ENCODE data around the gene IL27RA. TPM values are rescaled to one million over a fixed set of nuclear protein-coding genes. Genes with fewer than 3 reads are reported as not detected.

Gene IL27RA
- total RNA-seq, 1 experiment from 2014 or later = 6.0 TPM

DNA sequence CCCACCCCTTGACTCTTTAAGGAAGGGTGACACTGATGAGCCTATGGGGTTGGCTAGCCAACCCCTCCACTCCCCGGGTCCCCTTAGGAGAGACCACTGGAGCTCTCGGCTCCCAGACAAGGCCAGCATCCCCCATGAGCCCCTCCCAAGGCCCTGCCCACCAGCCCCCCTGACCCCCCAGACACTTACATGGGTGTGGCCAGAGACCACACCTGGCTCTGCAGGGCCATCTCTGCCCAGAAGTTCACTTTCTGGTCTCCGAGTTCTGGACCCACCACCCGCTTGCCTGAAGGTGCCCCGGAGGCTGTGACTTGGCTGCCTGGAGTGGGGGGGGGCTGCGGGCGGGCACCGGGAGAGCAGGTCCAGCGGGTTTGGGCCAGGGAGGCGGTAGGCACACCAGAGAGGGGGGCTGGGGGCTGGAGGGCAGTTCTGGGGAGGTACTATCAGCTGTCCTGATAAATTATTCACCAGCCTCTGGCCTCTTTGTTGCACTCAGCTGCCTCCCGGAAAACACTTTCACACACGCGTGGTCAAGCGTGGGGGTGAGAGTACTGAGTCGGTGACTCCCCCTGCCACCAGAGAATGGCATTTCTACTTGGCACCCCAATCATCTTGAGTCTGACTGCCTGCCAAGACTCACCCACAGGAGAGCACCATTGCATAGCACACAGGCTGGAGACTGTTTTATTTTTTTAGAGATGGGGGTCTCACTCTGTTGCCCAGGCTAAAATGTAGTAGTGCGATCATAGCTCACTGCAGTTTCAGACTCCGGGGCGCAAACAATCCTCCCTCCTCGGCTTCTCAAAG lies 30.4 kb downstream of the IL27RA start, which contains the start of gene PALM3:
TSS of gene PALM3 (minus strand) at position 326 of the 807 bp plus-strand sequence. CDS start at position 230, 96 bp downstream.
- Histone ChIP-seq H3K27ac (ENCODE audit: low read depth, low read length, poor library complexity, severe bottlenecking) (no peak within 1 kb of the TSS), H3K4me3 (ENCODE audit: low read depth, low read length, poor library complexity, severe bottlenecking) (no peak within 1 kb of the TSS), H3K36me3 (ENCODE audit: insufficient read depth, low read length, poor library complexity, severe bottlenecking) (no peaks in the 10 kb centered on the region), H3K9me3 (ENCODE audit: low read depth, low read length, poor library complexity, severe bottlenecking) (no peaks in the 10 kb centered on the region), H3K27me3 (replicated peaks; ENCODE audit: insufficient read depth, low read depth, low read length, poor library complexity) (no peaks in the 10 kb centered on the region), H3K4me1 (ENCODE audit: insufficient read depth, low read length, poor library complexity, severe bottlenecking) (peaks cover 12% of the 10 kb centered on the region)
- ChIA-PET CTCF (interaction anchor here (1.5 kb wide), 1 partner anchor 9 kb away, joined by 3 read pairs; no protein-coding TSS in a partner anchor), POLR2A (ENCODE audit: low non-redundant PET) (no interaction called here)
- intact Hi-C loops (cut with micrococcal nuclease; ENCODE audit: unreplicated experiment) = no loop called here
- no TSS peak for BruUV-seq (replicated peaks)
- TF ChIP-seq EZH2 (IDR thresholded peaks at IDR 0.05; ENCODE audit: borderline replicate concordance, low read depth, low read length, poor library complexity, severe bottlenecking) = no peak
- TF ChIP-seq, protein P1, sequence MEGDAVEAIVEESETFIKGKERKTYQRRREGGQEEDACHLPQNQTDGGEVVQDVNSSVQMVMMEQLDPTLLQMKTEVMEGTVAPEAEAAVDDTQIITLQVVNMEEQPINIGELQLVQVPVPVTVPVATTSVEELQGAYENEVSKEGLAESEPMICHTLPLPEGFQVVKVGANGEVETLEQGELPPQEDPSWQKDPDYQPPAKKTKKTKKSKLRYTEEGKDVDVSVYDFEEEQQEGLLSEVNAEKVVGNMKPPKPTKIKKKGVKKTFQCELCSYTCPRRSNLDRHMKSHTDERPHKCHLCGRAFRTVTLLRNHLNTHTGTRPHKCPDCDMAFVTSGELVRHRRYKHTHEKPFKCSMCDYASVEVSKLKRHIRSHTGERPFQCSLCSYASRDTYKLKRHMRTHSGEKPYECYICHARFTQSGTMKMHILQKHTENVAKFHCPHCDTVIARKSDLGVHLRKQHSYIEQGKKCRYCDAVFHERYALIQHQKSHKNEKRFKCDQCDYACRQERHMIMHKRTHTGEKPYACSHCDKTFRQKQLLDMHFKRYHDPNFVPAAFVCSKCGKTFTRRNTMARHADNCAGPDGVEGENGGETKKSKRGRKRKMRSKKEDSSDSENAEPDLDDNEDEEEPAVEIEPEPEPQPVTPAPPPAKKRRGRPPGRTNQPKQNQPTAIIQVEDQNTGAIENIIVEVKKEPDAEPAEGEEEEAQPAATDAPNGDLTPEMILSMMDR (conservative IDR thresholded peaks at IDR 0.05; ENCODE audit: low read depth, low read length) = no peak
- no peak for DNase-seq (ENCODE audit: low spot score)

DNA sequence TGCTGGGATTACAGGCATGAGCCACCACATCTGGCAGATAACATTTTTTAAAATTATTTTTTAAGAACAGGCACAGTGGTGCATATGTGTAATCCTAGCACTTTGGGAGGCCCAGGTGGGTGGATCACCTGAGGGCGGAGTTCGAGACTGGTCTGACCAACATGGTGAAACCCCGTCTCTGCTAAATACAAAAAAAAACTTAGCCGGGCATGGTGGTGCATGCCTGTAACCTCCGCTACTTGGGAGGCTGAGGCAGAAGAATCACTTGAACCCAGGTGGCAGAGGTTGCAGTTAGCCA lies 30.9 kb downstream of the IL27RA start:
- Histone ChIP-seq H3K36me3 (ENCODE audit: insufficient read depth, low read length, poor library complexity, severe bottlenecking) (no peaks in the 10 kb centered on the region), H3K4me1 (ENCODE audit: insufficient read depth, low read length, poor library complexity, severe bottlenecking) (peaks cover 12% of the 10 kb centered on the region), H3K4me3 (ENCODE audit: low read depth, low read length, poor library complexity, severe bottlenecking) (no peak overlapping the region), H3K27ac (ENCODE audit: low read depth, low read length, poor library complexity, severe bottlenecking) (no peak overlapping the region), H3K9me3 (ENCODE audit: low read depth, low read length, poor library complexity, severe bottlenecking) (no peaks in the 10 kb centered on the region), H3K27me3 (replicated peaks; ENCODE audit: insufficient read depth, low read depth, low read length, poor library complexity) (no peaks in the 10 kb centered on the region)
- POLR2A ChIA-PET (ENCODE audit: low non-redundant PET) = no interaction called here
- CTCF ChIA-PET = interaction anchor here (1.5 kb wide), 1 partner anchor 8 kb away, joined by 3 read pairs; no protein-coding TSS in a partner anchor
- no peak for DNase-seq (ENCODE audit: low spot score)
- TF ChIP-seq, protein P1 (conservative IDR thresholded peaks at IDR 0.05; ENCODE audit: low read depth, low read length) = no peak
- TF ChIP-seq EZH2 (IDR thresholded peaks at IDR 0.05; ENCODE audit: borderline replicate concordance, low read depth, low read length, poor library complexity, severe bottlenecking) = no peak
- no TSS peak for BruUV-seq (replicated peaks)
- intact Hi-C loops (cut with micrococcal nuclease; ENCODE audit: unreplicated experiment) = no loop called here

- Histone ChIP-seq H3K9me3 (ENCODE audit: low read depth, low read length, poor library complexity, severe bottlenecking) (no peaks in the 10 kb centered on the region), H3K4me3 (ENCODE audit: low read depth, low read length, poor library complexity, severe bottlenecking) (no peak overlapping the region), H3K36me3 (ENCODE audit: insufficient read depth, low read length, poor library complexity, severe bottlenecking) (no peaks in the 10 kb centered on the region), H3K27me3 (replicated peaks; ENCODE audit: insufficient read depth, low read depth, low read length, poor library complexity) (no peaks in the 10 kb centered on the region), H3K27ac (ENCODE audit: low read depth, low read length, poor library complexity, severe bottlenecking) (no peak overlapping the region), H3K4me1 (ENCODE audit: insufficient read depth, low read length, poor library complexity, severe bottlenecking) (peaks cover 8% of the 10 kb centered on the region)
- TF ChIP-seq, protein P1 (conservative IDR thresholded peaks at IDR 0.05; ENCODE audit: low read depth, low read length) = no peak
- no peak for TF ChIP-seq EZH2 (IDR thresholded peaks at IDR 0.05; ENCODE audit: borderline replicate concordance, low read depth, low read length, poor library complexity, severe bottlenecking)
- no peak for DNase-seq (ENCODE audit: low spot score)
- POLR2A ChIA-PET (ENCODE audit: low non-redundant PET) = no interaction called here
- no TSS peak for BruUV-seq (replicated peaks)
- CTCF ChIA-PET = no interaction called here
- intact Hi-C loops (cut with micrococcal nuclease; ENCODE audit: unreplicated experiment) = no loop called here
Observed at GRCh38 chr19:14063105-14063504, 31.5 kb downstream of the IL27RA start.

Measured in A673 (cell line).